Measurements from ENCODE around the gene VCAN. TPM values are rescaled to one million over a fixed set of nuclear protein-coding genes. Genes with fewer than 3 reads are reported as not detected.

Gene VCAN
- total and polyA plus RNA-seq, 8 donors, result 0.84 to 69.4 (median 2.0) TPM

GRCh38 chr5:83472508-83473345 lies 1.2 kb downstream of the VCAN start:
- ATAC-seq (peak; percentile 29 to 44 (median 33)), FAIRE-seq (no peak), DNase-seq (peak; percentile 7 to 69 (median 25))
- H3K27me3 ChIP-seq, result peaks cover 0 to 28% (median 4%) of the 10 kb centered on the region in 4 donors
- intact Hi-C loops (cut with DNase I), result no loop called here
- H3K4me3 ChIP-seq, result peak overlapping the region; percentile 9 to 53 (median 30)
- H3K36me3 ChIP-seq, result no peaks in the 10 kb centered on the region
- 1 to 2% methylated on average over 54 of the region's 54 CpGs for WGBS, 2 donors
- H3K27ac ChIP-seq, result peak overlapping the region in 2 of 4 donors; percentile 29 to 45
- peaks cover 0 to 11% (median 7%) of the 10 kb centered on the region in 3 donors for H3K4me1 ChIP-seq
- no peaks in the 10 kb centered on the region for H3K9me3 ChIP-seq
- TF ChIP-seq CTCF (IDR thresholded peaks at IDR 0.05), result no peak

- TF ChIP-seq CTCF (IDR thresholded peaks at IDR 0.05), result peak; percentile 58 to 72 (median 65)
Observed at GRCh38 chr5:83473346-83474160, 2.0 kb downstream of the VCAN start.

GRCh38 chr5:83474161-83474796 lies 2.7 kb downstream of the VCAN start:
- H3K36me3 ChIP-seq, result no peaks in the 10 kb centered on the region
- FAIRE-seq (no peak), DNase-seq (peak; percentile 40 to 81 (median 70)), ATAC-seq (peak; percentile 68 to 69 (median 69))
- H3K27me3 ChIP-seq, result peaks cover 0 to 28% (median 0%) of the 10 kb centered on the region in 4 donors
- TF ChIP-seq CTCF (IDR thresholded peaks at IDR 0.05), result no peak
- peak overlapping the region in 2 of 4 donors; percentile 24 to 25 for H3K27ac ChIP-seq
- intact Hi-C loops (cut with DNase I), result no loop called here
- H3K9me3 ChIP-seq, result no peaks in the 10 kb centered on the region
- H3K4me3 ChIP-seq, result peak overlapping the region in 3 of 4 donors; percentile 19 to 53 (median 34)
- H3K4me1 ChIP-seq, result peaks cover 0 to 11% (median 7%) of the 10 kb centered on the region in 3 donors
- 1% methylated on average over 43 to 46 of the region's 46 CpGs for WGBS, 2 donors

More at GRCh38 chr5:83473346-83474160, 2.0 kb downstream of the VCAN start:
- Histone ChIP-seq H3K4me1 (peaks cover 0 to 11% (median 7%) of the 10 kb centered on the region in 3 donors), H3K9me3 (no peaks in the 10 kb centered on the region), H3K4me3 (peak overlapping the region; percentile 9 to 53 (median 30)), H3K36me3 (no peaks in the 10 kb centered on the region), H3K27me3 (peaks cover 0 to 28% (median under 1%) of the 10 kb centered on the region in 4 donors), H3K27ac (peak overlapping the region in 2 of 4 donors; percentile 29 to 45)
- intact Hi-C loops (cut with DNase I), result no loop called here
- WGBS, 2 donors, result 1 to 2% methylated on average over 42 of the region's 42 CpGs
- FAIRE-seq, result no peak
- peak; percentile 82 to 87 (median 85) for ATAC-seq
- peak; percentile 67 to 84 (median 78) for DNase-seq

GRCh38 chr5:83474991-83475390 lies 3.4 kb downstream of the VCAN start:
- TF ChIP-seq CTCF (IDR thresholded peaks at IDR 0.05), result no peak
- Histone ChIP-seq H3K4me3 (peak overlapping the region in 1 of 4 donors; percentile 53), H3K4me1 (peaks cover 0 to 11% (median 7%) of the 10 kb centered on the region in 3 donors), H3K9me3 (no peaks in the 10 kb centered on the region), H3K36me3 (no peaks in the 10 kb centered on the region), H3K27ac (peak overlapping the region in 2 of 4 donors; percentile 2 to 25), H3K27me3 (peaks cover 0 to 25% (median 0%) of the 10 kb centered on the region in 4 donors)
- intact Hi-C loops (cut with DNase I), result no loop called here
- no peak for ATAC-seq
- DNase-seq, result no peak
- WGBS, 2 donors, result 39 to 47% methylated on average over 8 of the region's 8 CpGs
- no peak for FAIRE-seq
